Smooth muscle cell (in vitro differentiated cells): ENCODE results near the gene ODAD3. TPM values are rescaled to one million over a fixed set of nuclear protein-coding genes. Genes with fewer than 3 reads are reported as not detected.

ENCODE experiments used
- DNase-seq: peaks from one replicate; lab custom pipeline; 2025; ENCODE audit not compliant: unreplicated experiment; lab: John Stamatoyannopoulos, UW
- H2AFZ ChIP-seq: fragments of 200-600 bp; sonication (generic); 2 replicates; pipeline ENCODE4 v1.6.0; 2016; ENCODE audit warnings: antibody characterized with exemption, low read depth, mild to moderate bottlenecking
- H3F3A ChIP-seq: fragments of 200-600 bp; sonication (generic); 2 replicates; pipeline ENCODE4 v1.6.0; 2017; ENCODE audit warnings: antibody characterized with exemption, low read depth
- H3K27ac ChIP-seq: fragments of 200-600 bp; sonication (generic); 2 replicates; pipeline ENCODE4 v1.5.1; 2016; ENCODE audit warnings: low read depth, mild to moderate bottlenecking
- H3K27me3 ChIP-seq: fragments of 200-600 bp; sonication (generic); 2 replicates; pipeline ENCODE4 v1.6.1; 2016; ENCODE audit warnings: low read depth, mild to moderate bottlenecking
- H3K36me3 ChIP-seq: fragments of 200-600 bp; sonication (generic); 2 replicates; pipeline ENCODE4 v1.5.1; 2016; ENCODE audit warnings: low read depth
- H3K4me1 ChIP-seq: fragments of 200-600 bp; sonication (generic); 2 replicates; pipeline ENCODE4 v1.5.1; 2016; ENCODE audit warnings: low read depth
- H3K4me2 ChIP-seq: fragments of 200-600 bp; sonication (generic); 2 replicates; pipeline ENCODE4 v1.6.0; 2016; ENCODE audit warnings: mild to moderate bottlenecking
- H3K4me3 ChIP-seq: fragments of 200-600 bp; sonication (generic); 2 replicates; pipeline ENCODE4 v1.5.1; 2016; ENCODE audit warnings: mild to moderate bottlenecking
- H3K79me2 ChIP-seq: fragments of 200-600 bp; sonication (generic); 2 replicates; pipeline ENCODE4 v1.6.0; 2016; ENCODE audit warnings: low read depth, mild to moderate bottlenecking
- H3K9ac ChIP-seq: fragments of 200-600 bp; sonication (generic); 2 replicates; pipeline ENCODE4 v1.6.0; 2016; ENCODE audit warnings: low read depth
- H3K9me3 ChIP-seq: fragments of 200-600 bp; sonication (generic); replicated peaks from 2 replicates; pipeline ENCODE4 v1.5.1; 2016; ENCODE audit warnings: low read depth
- H4K20me1 ChIP-seq: fragments of 200-600 bp; sonication (generic); 2 replicates; pipeline ENCODE4 v1.6.0; 2016; ENCODE audit warnings: low read depth
- WGBS: methylation state at CpG from one replicate; pipeline ENCODE4 v1.1.7; 2016; ENCODE audit warnings: low lambda C conversion rate; 5-methylcytosine and 5-hydroxymethylcytosine counted together
- polyA plus RNA-seq: library from polyadenylated mRNA; unstranded; fragments of >200 nt; fragmentation: Nextera tagmentation; extraction: Ambion mirVana; gene quantifications from 2 replicates; pipeline ENCODE4 v1.2.1, GENCODE V29; 2016
- small RNA-seq: library from RNA; depleted of rRNA; stranded (forward); fragments of <200 nt; gene quantifications from one replicate; pipeline ENCODE3, GENCODE V24; 2014
- total RNA-seq: library from RNA; depleted of rRNA; stranded (reverse); fragments of >200 nt; gene quantifications from 2 replicates; pipeline ENCODE4 v1.2.3, GENCODE V29; 2014
- TF ChIP-seq, protein P1 (sequence below): fragments of 200-600 bp; sonication (generic); IDR thresholded peaks from 2 replicates; pipeline ENCODE4 v1.5.1; 2017; ENCODE audit warnings: borderline replicate concordance, mild to moderate bottlenecking, antibody characterized with exemption; ENCODE audit not compliant: insufficient read depth, poor library complexity, severe bottlenecking

The ODAD3 gene
- total and polyA plus RNA-seq, 2 experiments from 2014 or later: 5.1 TPM; not detected in 1

DNA sequence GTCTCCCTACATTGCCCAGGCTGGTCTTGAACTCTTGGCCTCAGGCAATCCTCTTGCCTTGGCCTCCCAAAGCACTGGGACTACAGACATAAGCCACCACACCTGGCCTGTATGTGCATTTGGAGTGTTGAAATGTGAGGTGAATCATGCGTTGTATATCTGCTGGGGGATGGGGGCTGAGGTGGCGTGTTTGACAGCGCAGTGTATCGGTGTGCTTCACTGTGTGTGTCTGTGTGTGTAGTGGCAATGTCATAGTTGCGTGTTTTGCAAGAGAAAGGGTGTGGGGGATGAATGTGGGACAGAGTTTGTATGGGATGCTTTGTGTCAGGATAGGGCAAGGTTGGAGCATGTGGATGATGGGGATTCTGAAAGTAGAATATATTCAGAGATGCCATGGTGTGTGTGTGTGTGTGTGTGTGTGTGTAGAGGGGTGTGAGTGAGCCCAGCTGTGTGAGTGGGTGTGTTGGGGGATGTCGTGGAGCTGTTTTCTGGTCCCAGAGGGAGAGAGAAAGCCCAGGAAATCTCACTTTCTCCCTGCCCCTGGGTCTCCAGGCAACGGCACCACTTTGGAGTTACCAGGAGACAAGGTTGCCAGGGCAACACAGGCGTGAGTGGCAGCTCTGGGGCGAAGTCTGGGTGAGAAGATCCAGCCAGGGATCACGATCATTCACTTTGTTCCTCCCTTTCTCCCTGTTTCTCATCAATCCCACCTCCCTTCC, 61.6 kb downstream of the ODAD3 start:
- Histone ChIP-seq H3K4me1 (peaks cover 7% of the 10 kb centered on the region), H3K4me3 (no peak overlapping the region), H3K27me3 (no peaks in the 10 kb centered on the region), H3K27ac (no peak overlapping the region), H3K36me3 (no peaks in the 10 kb centered on the region), H3F3A (peaks cover 3% of the 10 kb centered on the region), H3K79me2 (no peaks in the 10 kb centered on the region), H3K9ac (no peak overlapping the region), H3K9me3 (no peaks in the 10 kb centered on the region), H2AFZ (no peak overlapping the region), H3K4me2 (peak overlapping the region; percentile 78), H4K20me1 (no peaks in the 10 kb centered on the region)
- 61% methylated on average over 10 of the region's 10 CpGs for WGBS
- no peak for DNase-seq
- TF ChIP-seq, protein P1, sequence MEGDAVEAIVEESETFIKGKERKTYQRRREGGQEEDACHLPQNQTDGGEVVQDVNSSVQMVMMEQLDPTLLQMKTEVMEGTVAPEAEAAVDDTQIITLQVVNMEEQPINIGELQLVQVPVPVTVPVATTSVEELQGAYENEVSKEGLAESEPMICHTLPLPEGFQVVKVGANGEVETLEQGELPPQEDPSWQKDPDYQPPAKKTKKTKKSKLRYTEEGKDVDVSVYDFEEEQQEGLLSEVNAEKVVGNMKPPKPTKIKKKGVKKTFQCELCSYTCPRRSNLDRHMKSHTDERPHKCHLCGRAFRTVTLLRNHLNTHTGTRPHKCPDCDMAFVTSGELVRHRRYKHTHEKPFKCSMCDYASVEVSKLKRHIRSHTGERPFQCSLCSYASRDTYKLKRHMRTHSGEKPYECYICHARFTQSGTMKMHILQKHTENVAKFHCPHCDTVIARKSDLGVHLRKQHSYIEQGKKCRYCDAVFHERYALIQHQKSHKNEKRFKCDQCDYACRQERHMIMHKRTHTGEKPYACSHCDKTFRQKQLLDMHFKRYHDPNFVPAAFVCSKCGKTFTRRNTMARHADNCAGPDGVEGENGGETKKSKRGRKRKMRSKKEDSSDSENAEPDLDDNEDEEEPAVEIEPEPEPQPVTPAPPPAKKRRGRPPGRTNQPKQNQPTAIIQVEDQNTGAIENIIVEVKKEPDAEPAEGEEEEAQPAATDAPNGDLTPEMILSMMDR: no peak

DNA sequence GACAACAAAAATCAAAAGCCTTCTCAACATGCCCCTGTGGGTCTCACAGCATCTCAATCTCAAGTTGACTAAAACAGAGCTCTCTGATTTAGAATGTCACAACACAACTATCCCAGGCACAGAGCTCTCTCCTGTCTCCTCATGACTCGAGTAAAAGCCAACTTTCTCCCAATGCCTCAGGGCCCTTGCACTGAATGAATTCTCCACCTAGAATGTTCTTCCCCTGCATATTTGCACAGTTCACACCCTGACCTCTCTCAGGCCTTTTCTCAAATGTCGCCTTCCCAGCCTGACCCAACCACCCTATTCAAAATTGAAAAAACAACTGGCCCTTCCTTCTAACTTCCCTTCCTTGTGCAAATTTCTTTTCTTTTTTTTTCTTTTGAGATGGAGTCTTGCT, 64.2 kb downstream of the ODAD3 start:
- peaks cover 6% of the 10 kb centered on the region for H3K4me1 ChIP-seq
- TF ChIP-seq, protein P1: no peak

More for the DNA sequence above, 64.2 kb downstream of the ODAD3 start:
- H4K20me1 ChIP-seq: no peaks in the 10 kb centered on the region
- H3K9me3 ChIP-seq: no peaks in the 10 kb centered on the region
- no peaks in the 10 kb centered on the region for H3K36me3 ChIP-seq
- DNase-seq: no peak
- H3K79me2 ChIP-seq: no peaks in the 10 kb centered on the region
- no peak overlapping the region for H2AFZ ChIP-seq
- 79% methylated on average over 2 of the region's 2 CpGs for WGBS
- no peak overlapping the region for H3K4me2 ChIP-seq
- no peaks in the 10 kb centered on the region for H3K27me3 ChIP-seq
- H3K4me3 ChIP-seq: no peak overlapping the region
- no peak overlapping the region for H3K9ac ChIP-seq
- H3F3A ChIP-seq: no peaks in the 10 kb centered on the region
- H3K27ac ChIP-seq: no peak overlapping the region

Small RNAs within 50 kb of the gene (small RNA-seq; reads per million reads assigned to genes)
- gene RF00019: not detected

Other genes starting within 250 kb of the ODAD3 start
- gene KANK2, start 237.6 kb downstream of the ODAD3 start, total RNA-seq: 28.1 and 44.1 TPM in 2 replicates
- 31.9 and 32.0 TPM in 2 replicates for gene KANK2, start 237.6 kb downstream of the ODAD3 start, polyA plus RNA-seq
- 0.54 TPM in 1 of 2 replicates, not detected in the other for gene ANGPTL8, start 195.5 kb downstream of the ODAD3 start, total RNA-seq
- 0.48 and 0.80 TPM in 2 replicates for gene ANGPTL8, start 195.5 kb downstream of the ODAD3 start, polyA plus RNA-seq
- gene DOCK6, start 172.6 kb downstream of the ODAD3 start, total RNA-seq: 13.8 and 15.3 TPM in 2 replicates
- gene DOCK6, start 172.6 kb downstream of the ODAD3 start, polyA plus RNA-seq: 14.8 and 28.7 TPM in 2 replicates
- not detected in 2 replicates for gene TSPAN16, start 139.0 kb downstream of the ODAD3 start, total RNA-seq
- gene TSPAN16, start 139.0 kb downstream of the ODAD3 start, polyA plus RNA-seq: not detected in 2 replicates
- 11.0 and 11.9 TPM in 2 replicates for gene RAB3D, start 95.5 kb downstream of the ODAD3 start, total RNA-seq
- gene RAB3D, start 95.5 kb downstream of the ODAD3 start, polyA plus RNA-seq: 6.2 and 7.3 TPM in 2 replicates
- gene TMEM205, start 88.9 kb downstream of the ODAD3 start, total RNA-seq: 162 and 163 TPM in 2 replicates
- gene TMEM205, start 88.9 kb downstream of the ODAD3 start, polyA plus RNA-seq: 118 and 119 TPM in 2 replicates
- 17.0 and 29.4 TPM in 2 replicates for gene CCDC159, start 88.6 kb downstream of the ODAD3 start, total RNA-seq
- gene CCDC159, start 88.6 kb downstream of the ODAD3 start, polyA plus RNA-seq: 8.7 and 9.8 TPM in 2 replicates
- gene PLPPR2, start 79.7 kb downstream of the ODAD3 start, total RNA-seq: 15.1 and 21.4 TPM in 2 replicates
- 54.0 and 67.1 TPM in 2 replicates for gene PLPPR2, start 79.7 kb downstream of the ODAD3 start, polyA plus RNA-seq
- 0.99 and 1.3 TPM in 2 replicates for gene SWSAP1, start 60.5 kb downstream of the ODAD3 start, total RNA-seq
- 2.7 and 2.8 TPM in 2 replicates for gene SWSAP1, start 60.5 kb downstream of the ODAD3 start, polyA plus RNA-seq
- gene EPOR, start 50.8 kb downstream of the ODAD3 start, total RNA-seq: 9.9 and 11.3 TPM in 2 replicates
- 24.9 and 27.4 TPM in 2 replicates for gene EPOR, start 50.8 kb downstream of the ODAD3 start, polyA plus RNA-seq
- gene RGL3, start 15.8 kb downstream of the ODAD3 start, total RNA-seq: 5.5 and 9.6 TPM in 2 replicates
- gene RGL3, start 15.8 kb downstream of the ODAD3 start, polyA plus RNA-seq: 6.6 and 39.0 TPM in 2 replicates
- gene PRKCSH, start 514 bp upstream of the ODAD3 start, total RNA-seq: 25.9 and 47.4 TPM in 2 replicates
- gene PRKCSH, start 514 bp upstream of the ODAD3 start, polyA plus RNA-seq: 165 and 169 TPM in 2 replicates
- gene ELAVL3, start 45.9 kb upstream of the ODAD3 start, total RNA-seq: not detected in 2 replicates
- gene ELAVL3, start 45.9 kb upstream of the ODAD3 start, polyA plus RNA-seq: not detected in 2 replicates
- gene ZNF653, start 70.7 kb upstream of the ODAD3 start, total RNA-seq: 2.2 and 2.9 TPM in 2 replicates
- gene ZNF653, start 70.7 kb upstream of the ODAD3 start, polyA plus RNA-seq: 5.5 and 10.8 TPM in 2 replicates
- gene ECSIT, start 94.0 kb upstream of the ODAD3 start, total RNA-seq: 20.7 and 21.1 TPM in 2 replicates
- gene ECSIT, start 94.0 kb upstream of the ODAD3 start, polyA plus RNA-seq: 32.1 and 34.1 TPM in 2 replicates
- 72.8 and 77.8 TPM in 2 replicates for gene CNN1, start 103.7 kb upstream of the ODAD3 start, total RNA-seq
- 99.5 and 125 TPM in 2 replicates for gene CNN1, start 103.7 kb upstream of the ODAD3 start, polyA plus RNA-seq
- 18.6 and 20.3 TPM in 2 replicates for gene ELOF1, start 124.1 kb upstream of the ODAD3 start, total RNA-seq
- 71.4 and 74.8 TPM in 2 replicates for gene ELOF1, start 124.1 kb upstream of the ODAD3 start, polyA plus RNA-seq
- 1.9 and 19.8 TPM in 2 replicates for gene ACP5, start 142.5 kb upstream of the ODAD3 start, total RNA-seq
- 0.89 and 1.9 TPM in 2 replicates for gene ACP5, start 142.5 kb upstream of the ODAD3 start, polyA plus RNA-seq
- 24.1 and 26.9 TPM in 2 replicates for gene ZNF627, start 162.4 kb upstream of the ODAD3 start, total RNA-seq
- 10.6 and 11.7 TPM in 2 replicates for gene ZNF627, start 162.4 kb upstream of the ODAD3 start, polyA plus RNA-seq